HL-60 (cell line): Measurements from ENCODE around the gene NUDT16.

Experiments used
- DNase-seq, 2 experiments: peaks; one replicate each; pipeline ENCODE4 v3.0.0-alpha.2; 2010 to 2020; ENCODE audit warnings: low read depth in 1 of 2, low spot score in 1 of 2
- H3K27ac ChIP-seq: fragments of 250-450 bp; sonication (Bioruptor Pico); replicated peaks from 2 replicates; pipeline ENCODE4 v1.5.1; 2020; ENCODE audit warnings: mild to moderate bottlenecking, moderate library complexity
- H3K27me3 ChIP-seq: fragments of 250-450 bp; sonication (Bioruptor Pico); 2 replicates; pipeline ENCODE4 v1.5.1; 2021; ENCODE audit warnings: mild to moderate bottlenecking, moderate library complexity; ENCODE audit not compliant: insufficient read depth, poor library complexity, severe bottlenecking
- H3K4me3 ChIP-seq: replicated peaks from 2 replicates; pipeline ENCODE4 v1.5.1; 2011; ENCODE audit warnings: mild to moderate bottlenecking, control low read depth, low read length; ENCODE audit not compliant: insufficient read depth
- CTCF ChIP-seq: IDR thresholded peaks from one replicate; pipeline ENCODE4 v1.5.1; 2011; ENCODE audit warnings: low read length, control low read depth, inconsistent platforms; ENCODE audit not compliant: insufficient read depth
- GABPA ChIP-seq: IDR thresholded peaks from 2 replicates; pipeline ENCODE4 v1.6.1; 2012; ENCODE audit warnings: low read depth
- POLR2AphosphoS5 ChIP-seq: IDR thresholded peaks from 2 replicates; pipeline ENCODE4 v1.6.1; 2012; ENCODE audit warnings: low read depth
- REST ChIP-seq: IDR thresholded peaks from 2 replicates; pipeline ENCODE4 v1.6.1; 2012; ENCODE audit warnings: low read depth; ENCODE audit not compliant: insufficient replicate concordance
- SPI1 ChIP-seq: IDR thresholded peaks from 2 replicates; pipeline ENCODE4 v1.6.1; 2012; ENCODE audit warnings: low read depth, mild to moderate bottlenecking, borderline replicate concordance

Gene NUDT16

GRCh38 chr3:131348911-131349310 is 32.7 kb upstream of the NUDT16 start:
- H3K27ac ChIP-seq = no peak overlapping the region
- no peak for DNase-seq

GRCh38 chr3:131349454-131349853 is 32.1 kb upstream of the NUDT16 start:
- no peak for DNase-seq
- Histone ChIP-seq H3K27ac (no peak overlapping the region), H3K4me3 (no peak overlapping the region), H3K27me3 (peaks cover 2% of the 10 kb centered on the region)
- TF ChIP-seq SPI1 = no peak
- TF ChIP-seq GABPA = no peak
- no peak for TF ChIP-seq CTCF
- TF ChIP-seq REST = no peak

More at GRCh38 chr3:131348911-131349310, 32.7 kb upstream of the NUDT16 start:
- H3K27me3 ChIP-seq = peaks cover 2% of the 10 kb centered on the region
- no peak for TF ChIP-seq SPI1
- no peak overlapping the region for H3K4me3 ChIP-seq

- no peak for TF ChIP-seq GABPA
- no peak for TF ChIP-seq SPI1
- no peak for TF ChIP-seq CTCF
- TF ChIP-seq POLR2AphosphoS5 = no peak
- TF ChIP-seq REST = no peak
- H3K27me3 ChIP-seq = peaks cover 2% of the 10 kb centered on the region
- no peak overlapping the region for H3K27ac ChIP-seq
- H3K4me3 ChIP-seq = no peak overlapping the region
- DNase-seq = no peak
These were observed 31.6 kb upstream of the NUDT16 start for GRCh38 chr3:131349946-131350347.

- peaks cover 2% of the 10 kb centered on the region for H3K27me3 ChIP-seq
- H3K4me3 ChIP-seq = no peak overlapping the region
- no peak overlapping the region for H3K27ac ChIP-seq
- no peak for DNase-seq
- no peak for TF ChIP-seq GABPA
- TF ChIP-seq CTCF = no peak
- TF ChIP-seq REST = no peak
- no peak for TF ChIP-seq POLR2AphosphoS5
These were observed 31.1 kb upstream of the NUDT16 start for GRCh38 chr3:131350506-131350905.
